IMR-90 (cell line): Measurements from ENCODE around the gene BMP8A. TPM values are rescaled to one million over a fixed set of nuclear protein-coding genes. Genes with fewer than 3 reads are reported as not detected.
"Not testable (repeated sequence)": the region's sequence is repeated elsewhere in the genome, so short reads cannot be mapped to it uniquely, and the experiment has no call there.

Experiments used
- ATAC-seq: fragments of 200-7000 bp; cut with Tn5 transposase; 2 replicates; pipeline ENCODE4 v1.9.1; 2020; ENCODE audit warnings: low read depth, mild to moderate bottlenecking, moderate library complexity
- BruUV-seq: library from RNA; stranded (reverse); fragments of 400-500 nt; replicated peaks from 2 replicates; lab custom pipeline; 2021; lab: Mats Ljungman, UMichigan
- CTCF ChIA-PET: fragments of 300-600 bp; formaldehyde crosslinking; extraction: SDS; loops from one replicate; lab custom pipeline; 2021; ENCODE audit warnings: antibody characterized with exemption; lab: Yijun Ruan, JAX
- POLR2A ChIA-PET: fragments of 300-600 bp; sonication (Branson Sonifier 250); formaldehyde crosslinking; loops from one replicate; lab custom pipeline; 2022; ENCODE audit warnings: antibody characterized with exemption; ENCODE audit not compliant: unreplicated experiment; lab: Charles Lee
- DNase-seq: peaks from one replicate; pipeline ENCODE4 v3.0.0; 2013
- H2AFZ ChIP-seq: replicated peaks from 2 replicates; pipeline ENCODE3; 2013; ENCODE audit warnings: low read length, mild to moderate bottlenecking; ENCODE audit not compliant: poor library complexity
- H2AK5ac ChIP-seq: 2 replicates; pipeline ENCODE4 v1.6.1; 2013; ENCODE audit warnings: low read depth, low read length, inconsistent platforms
- H2AK9ac ChIP-seq: replicated peaks from 2 replicates; pipeline ENCODE3; 2013; ENCODE audit warnings: mild to moderate bottlenecking, low read depth, low read length, moderate library complexity; ENCODE audit not compliant: poor library complexity
- H2BK120ac ChIP-seq: 2 replicates; pipeline ENCODE4 v1.6.1; 2013; ENCODE audit warnings: low read depth, low read length, inconsistent platforms
- H2BK15ac ChIP-seq: 3 replicates; pipeline ENCODE4 v1.6.1; 2013; ENCODE audit warnings: low read depth, low read length, inconsistent platforms
- H2BK20ac ChIP-seq: 2 replicates; pipeline ENCODE4 v1.6.1; 2013; ENCODE audit warnings: low read depth, mild to moderate bottlenecking, inconsistent platforms, low read length, moderate library complexity
- H2BK5ac ChIP-seq: 2 replicates; pipeline ENCODE4 v1.6.1; 2013; ENCODE audit warnings: mild to moderate bottlenecking, low read depth, low read length, inconsistent platforms; ENCODE audit not compliant: poor library complexity, severe bottlenecking
- H3K14ac ChIP-seq: replicated peaks from 2 replicates; pipeline ENCODE4 v1.6.1; 2013; ENCODE audit warnings: low read depth, low read length, inconsistent platforms
- H3K18ac ChIP-seq: 2 replicates; pipeline ENCODE4 v1.6.1; 2013; ENCODE audit warnings: low read depth, low read length, control low read depth
- H3K23ac ChIP-seq: 2 replicates; pipeline ENCODE4 v1.6.1; 2013; ENCODE audit warnings: low read depth, low read length, inconsistent platforms
- H3K27ac ChIP-seq: 2 replicates; pipeline ENCODE4 v1.5.1; 2013; ENCODE audit warnings: mild to moderate bottlenecking, control low read depth, low read length; ENCODE audit not compliant: insufficient read depth
- H3K27me3 ChIP-seq: 2 replicates; pipeline ENCODE4 v1.6.1; 2013; ENCODE audit warnings: low read length; ENCODE audit not compliant: control insufficient read depth, insufficient read depth
- H3K36me3 ChIP-seq: 2 replicates; pipeline ENCODE4 v1.6.1; 2013; ENCODE audit warnings: low read length, mixed read lengths; ENCODE audit not compliant: control insufficient read depth, insufficient read depth
- H3K4ac ChIP-seq: 2 replicates; pipeline ENCODE4 v1.6.1; 2013; ENCODE audit warnings: low read depth, low read length, inconsistent platforms
- H3K4me1 ChIP-seq: 2 replicates; pipeline ENCODE4 v1.6.1; 2013; ENCODE audit warnings: low read length, mixed read lengths; ENCODE audit not compliant: control insufficient read depth, insufficient read depth
- H3K4me2 ChIP-seq: 2 replicates; pipeline ENCODE4 v1.6.1; 2013; ENCODE audit warnings: low read depth, mild to moderate bottlenecking, control low read depth, low read length, moderate library complexity
- H3K4me3 ChIP-seq: 2 replicates; pipeline ENCODE4 v1.5.1; 2013; ENCODE audit warnings: low read depth, mild to moderate bottlenecking, control low read depth, low read length, moderate library complexity; ENCODE audit not compliant: insufficient read depth
- H3K56ac ChIP-seq: 2 replicates; pipeline ENCODE4 v1.6.1; 2013; ENCODE audit warnings: low read length, inconsistent platforms; ENCODE audit not compliant: insufficient read depth; ENCODE audit errors: extremely low read depth
- H3K79me1 ChIP-seq, 2 experiments: 2 replicates each; pipeline ENCODE4 v1.6.1; 2013; ENCODE audit warnings: low read length in 2 of 2, inconsistent platforms in 1 of 2, low read depth in 1 of 2
- H3K9ac ChIP-seq: 2 replicates; pipeline ENCODE4 v1.6.1; 2013; ENCODE audit warnings: low read depth, low read length, control low read depth
- H3K9me1 ChIP-seq: 2 replicates; pipeline ENCODE4 v1.6.1; 2013; ENCODE audit warnings: low read length, inconsistent platforms; ENCODE audit not compliant: insufficient read depth
- H3K9me3 ChIP-seq: 2 replicates; pipeline ENCODE4 v1.6.1; 2013; ENCODE audit warnings: low read length; ENCODE audit not compliant: control insufficient read depth, insufficient read depth
- H4K20me1 ChIP-seq: 2 replicates; pipeline ENCODE4 v1.6.1; 2013; ENCODE audit warnings: low read length, inconsistent platforms; ENCODE audit not compliant: insufficient read depth
- H4K5ac ChIP-seq: 2 replicates; pipeline ENCODE4 v1.6.1; 2013; ENCODE audit warnings: mild to moderate bottlenecking, low read depth, low read length, control low read depth
- H4K8ac ChIP-seq, 2 experiments: 2 replicates each; pipeline ENCODE4 v1.6.1; 2013; ENCODE audit warnings: low read depth in 2 of 2, low read length in 2 of 2, control low read depth in 1 of 2, inconsistent platforms in 1 of 2
- H4K91ac ChIP-seq: 2 replicates; pipeline ENCODE4 v1.6.1; 2013; ENCODE audit warnings: low read depth, low read length, inconsistent platforms; ENCODE audit not compliant: insufficient read depth
- MXI1 ChIP-seq: IDR thresholded peaks from 2 replicates; pipeline ENCODE4 v1.6.1; 2012; ENCODE audit warnings: low read depth, mild to moderate bottlenecking, low read length, moderate library complexity, borderline replicate concordance
- WGBS, 2 experiments: methylation state at CpG; one replicate each; pipeline versions ENCODE4 v1.1.5 to v1.1.7; 2013; ENCODE audit warnings: missing lambda C conversion rate in 2 of 2; ENCODE audit not compliant: insufficient read length in 1 of 2; ENCODE audit errors: extremely low coverage in 2 of 2; 5-methylcytosine and 5-hydroxymethylcytosine counted together
- dilution Hi-C: fragments of 300-500 bp; cut with HindIII; formaldehyde crosslinking; loops from one replicate; pipeline ENCODE4 v1.14.3; 2018; ENCODE audit warnings: low sequenced_read_pairs; ENCODE audit not compliant: unreplicated experiment
- in situ Hi-C: fragments of 300-500 bp; cut with MboI; formaldehyde crosslinking; loops from 3 replicates; pipeline ENCODE4 v1.14.3; 2019; ENCODE audit warnings: low sequenced_read_pairs, inconsistent platforms, mixed read lengths
- intact Hi-C: fragments of 100-400 bp; cut with micrococcal nuclease; formaldehyde crosslinking; loops from 2 replicates; pipeline ENCODE4 v1.10.0; 2022
- polyA plus RNA-seq, 3 experiments: library from polyadenylated mRNA; depleted of rRNA; stranded (reverse); fragments of >200 nt; gene quantifications; 2 replicates each; pipeline ENCODE4 v1.2.3, GENCODE V29; 2012; ENCODE audit warnings: low replicate concordance in 1 of 3
- total RNA-seq: library from RNA; depleted of rRNA; stranded (reverse); fragments of >200 nt; gene quantifications from 2 replicates; pipeline ENCODE4 v1.2.3, GENCODE V29; 2012

BMP8A gene
- total and polyA plus RNA-seq, 2 of the 4 experiments (the other 2 are of a cell fraction) = not detected

DNA sequence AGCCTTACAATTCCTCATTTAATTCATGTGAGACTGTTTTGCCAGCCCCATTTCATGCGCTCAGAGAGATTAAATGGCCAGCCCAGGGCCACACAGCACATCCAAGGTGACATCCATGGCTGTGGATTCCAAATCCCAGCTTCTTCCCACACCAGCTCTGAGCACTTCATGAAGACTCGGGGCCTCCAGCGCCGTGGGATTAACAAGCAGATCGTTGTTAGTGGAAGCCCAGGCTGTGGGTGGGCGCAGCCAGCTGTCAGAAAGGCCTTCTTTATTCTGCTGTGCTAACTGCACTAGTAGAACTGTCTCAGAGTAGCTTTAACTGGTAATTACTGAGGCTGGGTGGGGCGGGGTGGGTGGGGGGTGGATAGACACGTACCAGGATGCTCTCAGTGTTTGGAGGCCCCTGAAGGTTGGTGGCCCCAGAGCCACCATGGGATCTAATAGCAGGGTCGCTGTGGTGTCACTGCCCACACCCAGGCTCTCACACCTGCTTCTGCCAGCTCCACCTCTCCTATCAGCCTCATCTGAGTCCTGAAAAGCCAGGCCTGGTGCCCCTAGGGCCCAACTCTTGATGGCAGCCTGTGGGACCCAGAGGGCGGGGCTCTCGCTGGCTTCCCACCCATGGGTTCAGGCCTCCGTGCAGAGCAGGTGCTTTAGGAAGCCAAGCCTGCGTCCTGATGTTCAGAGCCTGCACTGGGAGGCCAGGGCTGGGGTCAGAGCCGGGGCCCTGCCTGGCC, 3.4 kb downstream of the BMP8A start (continued):
- no peak for TF ChIP-seq MXI1

GRCh38 chr1:39496520-39496919, 5.1 kb downstream of the BMP8A start:
- H2BK5ac ChIP-seq, H3K79me1 ChIP-seq, DNase-seq, H2AK9ac ChIP-seq, H4K91ac ChIP-seq, H2AFZ ChIP-seq, H3K14ac ChIP-seq, POLR2A ChIA-PET, H2AK5ac ChIP-seq, in situ Hi-C loops, BruUV-seq, H3K23ac ChIP-seq, H3K36me3 ChIP-seq, H3K18ac ChIP-seq, H3K4me3 ChIP-seq, H3K4ac ChIP-seq, H3K27ac ChIP-seq, H2BK20ac ChIP-seq, dilution Hi-C loops, H3K4me2 ChIP-seq, H4K8ac ChIP-seq, H3K9ac ChIP-seq, H2BK15ac ChIP-seq, H2BK120ac ChIP-seq, H3K9me3 ChIP-seq, CTCF ChIA-PET, H3K9me1 ChIP-seq, H4K20me1 ChIP-seq, H3K4me1 ChIP-seq, H4K5ac ChIP-seq, ATAC-seq, H3K56ac ChIP-seq, intact Hi-C loops: not testable (repeated sequence)
- peaks cover 23% of the 10 kb centered on the region for H3K27me3 ChIP-seq
- WGBS, 2 experiments = no CpG with 5 or more reads among the region's 5 CpGs
